ENCODE measurements around the gene CDKL2.

Gene CDKL2

GRCh38 chr4:75630937-75631329, 605 bp upstream of the CDKL2 start:
- TF ChIP-seq, protein P1, sequence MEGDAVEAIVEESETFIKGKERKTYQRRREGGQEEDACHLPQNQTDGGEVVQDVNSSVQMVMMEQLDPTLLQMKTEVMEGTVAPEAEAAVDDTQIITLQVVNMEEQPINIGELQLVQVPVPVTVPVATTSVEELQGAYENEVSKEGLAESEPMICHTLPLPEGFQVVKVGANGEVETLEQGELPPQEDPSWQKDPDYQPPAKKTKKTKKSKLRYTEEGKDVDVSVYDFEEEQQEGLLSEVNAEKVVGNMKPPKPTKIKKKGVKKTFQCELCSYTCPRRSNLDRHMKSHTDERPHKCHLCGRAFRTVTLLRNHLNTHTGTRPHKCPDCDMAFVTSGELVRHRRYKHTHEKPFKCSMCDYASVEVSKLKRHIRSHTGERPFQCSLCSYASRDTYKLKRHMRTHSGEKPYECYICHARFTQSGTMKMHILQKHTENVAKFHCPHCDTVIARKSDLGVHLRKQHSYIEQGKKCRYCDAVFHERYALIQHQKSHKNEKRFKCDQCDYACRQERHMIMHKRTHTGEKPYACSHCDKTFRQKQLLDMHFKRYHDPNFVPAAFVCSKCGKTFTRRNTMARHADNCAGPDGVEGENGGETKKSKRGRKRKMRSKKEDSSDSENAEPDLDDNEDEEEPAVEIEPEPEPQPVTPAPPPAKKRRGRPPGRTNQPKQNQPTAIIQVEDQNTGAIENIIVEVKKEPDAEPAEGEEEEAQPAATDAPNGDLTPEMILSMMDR (conservative IDR thresholded peaks at IDR 0.05; ENCODE audit: control insufficient read depth, insufficient read depth, low read depth, low read length), result no peak
- H3K4me3 ChIP-seq (ENCODE audit: control insufficient read depth, low read depth, low read length), result peak overlapping the region; percentile 69
- DNase-seq (ENCODE audit: low read depth), result no peak

- DNase-seq (ENCODE audit: low read depth), result no peak
- TF ChIP-seq, protein P1 (conservative IDR thresholded peaks at IDR 0.05; ENCODE audit: control insufficient read depth, insufficient read depth, low read depth, low read length), result no peak
These were observed 1.1 kb downstream of the CDKL2 start for GRCh38 chr4:75629239-75629638.

GRCh38 chr4:75623026-75623425, 7.3 kb downstream of the CDKL2 start:
- no peak for DNase-seq (ENCODE audit: low read depth)
- TF ChIP-seq, protein P1 (conservative IDR thresholded peaks at IDR 0.05; ENCODE audit: control insufficient read depth, insufficient read depth, low read depth, low read length), result no peak
- no peak overlapping the region for H3K4me3 ChIP-seq (ENCODE audit: control insufficient read depth, low read depth, low read length)

More at GRCh38 chr4:75629239-75629638, 1.1 kb downstream of the CDKL2 start:
- no peak overlapping the region for H3K4me3 ChIP-seq (ENCODE audit: control insufficient read depth, low read depth, low read length)

GRCh38 chr4:75621715-75622114, 8.6 kb downstream of the CDKL2 start:
- no peak overlapping the region for H3K4me3 ChIP-seq (ENCODE audit: control insufficient read depth, low read depth, low read length)
- TF ChIP-seq, protein P1 (conservative IDR thresholded peaks at IDR 0.05; ENCODE audit: control insufficient read depth, insufficient read depth, low read depth, low read length), result no peak
- DNase-seq (ENCODE audit: low read depth), result no peak

DNA sequence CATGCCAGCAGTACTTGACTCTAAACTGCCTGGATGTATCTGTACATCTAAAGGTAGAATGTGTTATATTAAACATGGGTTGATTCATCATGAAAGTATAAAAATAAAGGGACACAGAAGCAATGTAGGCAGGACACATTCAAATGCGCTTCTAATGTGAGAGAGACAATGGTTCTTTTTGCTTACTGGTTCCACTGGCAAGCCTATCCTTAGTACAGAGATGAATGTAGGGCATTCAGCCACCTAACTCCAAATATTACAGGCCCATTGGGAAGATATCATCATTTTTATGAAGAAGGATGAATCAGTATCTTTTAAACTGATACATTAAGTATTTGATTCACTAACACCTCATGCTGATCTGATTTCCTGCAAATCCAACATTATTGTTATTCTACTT, 18.0 kb downstream of the CDKL2 start:
- no peak overlapping the region for H3K4me3 ChIP-seq (ENCODE audit: control insufficient read depth, low read depth, low read length)
- TF ChIP-seq, protein P1 (conservative IDR thresholded peaks at IDR 0.05; ENCODE audit: control insufficient read depth, insufficient read depth, low read depth, low read length), result no peak
- no peak for DNase-seq (ENCODE audit: low read depth)

DNA sequence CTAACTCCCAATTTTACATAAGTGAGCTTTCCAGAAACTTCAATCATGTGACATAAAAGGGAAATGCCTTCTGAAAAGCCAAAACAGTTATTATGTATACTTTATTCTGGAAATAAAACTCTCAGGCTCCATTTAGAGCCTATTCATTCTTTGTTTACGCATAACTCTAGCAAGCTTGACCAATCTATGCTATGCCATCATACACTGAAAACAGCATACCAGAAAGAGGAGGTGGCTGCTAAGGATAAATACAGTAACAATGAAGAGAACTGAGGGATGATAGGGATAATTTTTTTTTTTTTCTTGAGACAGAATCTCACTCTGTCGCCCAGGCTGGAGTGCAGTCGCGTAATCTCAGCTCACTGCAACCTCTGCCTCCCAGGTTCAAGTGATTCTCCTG, 24.4 kb downstream of the CDKL2 start:
- H3K4me3 ChIP-seq (ENCODE audit: control insufficient read depth, low read depth, low read length), result no peak overlapping the region
- TF ChIP-seq, protein P1 (conservative IDR thresholded peaks at IDR 0.05; ENCODE audit: control insufficient read depth, insufficient read depth, low read depth, low read length), result no peak
- DNase-seq (ENCODE audit: low read depth), result no peak

- no peak overlapping the region for H3K4me3 ChIP-seq (ENCODE audit: control insufficient read depth, low read depth, low read length)
- no peak for DNase-seq (ENCODE audit: low read depth)
- TF ChIP-seq, protein P1 (conservative IDR thresholded peaks at IDR 0.05; ENCODE audit: control insufficient read depth, insufficient read depth, low read depth, low read length), result no peak
These were observed 30.7 kb downstream of the CDKL2 start for GRCh38 chr4:75599647-75600046.
